ENCODE data around the gene NAXD. TPM values are rescaled to one million over a fixed set of nuclear protein-coding genes. Genes with fewer than 3 reads are reported as not detected.

NAXD gene
- polyA plus RNA-seq, 1 donor from 2014 or later = 58.1 TPM

DNA sequence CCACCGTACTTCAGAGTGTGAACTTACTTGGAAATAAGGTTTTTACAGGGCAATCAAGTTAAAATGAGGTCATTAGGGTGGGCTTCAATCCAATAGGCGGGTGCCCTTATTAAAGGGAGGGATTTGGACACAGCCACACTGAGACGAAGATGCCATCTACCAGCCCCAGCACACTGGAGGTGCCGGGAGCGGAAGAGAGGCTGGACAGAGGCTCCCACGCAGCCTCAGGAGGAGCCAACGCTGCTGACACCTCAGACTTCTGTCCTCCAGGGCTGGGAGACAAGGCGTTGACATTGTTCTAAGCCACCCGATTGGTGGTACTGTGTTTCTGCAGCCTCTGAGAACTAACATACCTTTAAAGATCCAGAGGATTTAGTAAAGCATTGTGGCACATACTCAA lies 41.2 kb upstream of the NAXD start:
- H3K79me2 ChIP-seq (replicated peaks; ENCODE audit: insufficient read depth, low read length) = no peaks in the 10 kb centered on the region
- no peak overlapping the region for H3K27ac ChIP-seq (ENCODE audit: low read length)
- H3K4me2 ChIP-seq (ENCODE audit: low read length) = no peak overlapping the region
- no peak overlapping the region for H3K4me3 ChIP-seq (ENCODE audit: low read length)
- no peaks in the 10 kb centered on the region for H3F3A ChIP-seq (ENCODE audit: insufficient read depth, low read length, poor library complexity, severe bottlenecking)
- H2AFZ ChIP-seq (ENCODE audit: low read depth, low read length) = no peak overlapping the region
- H3K9me3 ChIP-seq (ENCODE audit: low read length) = no peaks in the 10 kb centered on the region
- H4K20me1 ChIP-seq (ENCODE audit: insufficient read depth) = no peaks in the 10 kb centered on the region
- H3K9ac ChIP-seq (ENCODE audit: low read length) = no peak overlapping the region
- H3K36me3 ChIP-seq (ENCODE audit: insufficient read depth, low read length) = no peaks in the 10 kb centered on the region
- TF ChIP-seq TAF1 (IDR thresholded peaks at IDR 0.05; ENCODE audit: low read depth) = no peak
- no peak for TF ChIP-seq POLR2AphosphoS5 (IDR thresholded peaks at IDR 0.05)
- TF ChIP-seq SMC3 (conservative IDR thresholded peaks at IDR 0.05; ENCODE audit: poor library complexity) = no peak
- TF ChIP-seq EZH2 (IDR thresholded peaks at IDR 0.05; ENCODE audit: borderline replicate concordance, insufficient read depth, low read length, poor library complexity, severe bottlenecking) = no peak
- TF ChIP-seq, protein P1, sequence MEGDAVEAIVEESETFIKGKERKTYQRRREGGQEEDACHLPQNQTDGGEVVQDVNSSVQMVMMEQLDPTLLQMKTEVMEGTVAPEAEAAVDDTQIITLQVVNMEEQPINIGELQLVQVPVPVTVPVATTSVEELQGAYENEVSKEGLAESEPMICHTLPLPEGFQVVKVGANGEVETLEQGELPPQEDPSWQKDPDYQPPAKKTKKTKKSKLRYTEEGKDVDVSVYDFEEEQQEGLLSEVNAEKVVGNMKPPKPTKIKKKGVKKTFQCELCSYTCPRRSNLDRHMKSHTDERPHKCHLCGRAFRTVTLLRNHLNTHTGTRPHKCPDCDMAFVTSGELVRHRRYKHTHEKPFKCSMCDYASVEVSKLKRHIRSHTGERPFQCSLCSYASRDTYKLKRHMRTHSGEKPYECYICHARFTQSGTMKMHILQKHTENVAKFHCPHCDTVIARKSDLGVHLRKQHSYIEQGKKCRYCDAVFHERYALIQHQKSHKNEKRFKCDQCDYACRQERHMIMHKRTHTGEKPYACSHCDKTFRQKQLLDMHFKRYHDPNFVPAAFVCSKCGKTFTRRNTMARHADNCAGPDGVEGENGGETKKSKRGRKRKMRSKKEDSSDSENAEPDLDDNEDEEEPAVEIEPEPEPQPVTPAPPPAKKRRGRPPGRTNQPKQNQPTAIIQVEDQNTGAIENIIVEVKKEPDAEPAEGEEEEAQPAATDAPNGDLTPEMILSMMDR (IDR thresholded peaks at IDR 0.05; ENCODE audit: poor library complexity, severe bottlenecking) = no peak
- TF ChIP-seq MXI1 (conservative IDR thresholded peaks at IDR 0.05; ENCODE audit: poor library complexity, severe bottlenecking) = no peak
- no peak for TF ChIP-seq EP300 (conservative IDR thresholded peaks at IDR 0.05; ENCODE audit: poor library complexity, severe bottlenecking)
- H3K27me3 ChIP-seq (ENCODE audit: insufficient read depth, low read depth, low read length) = no peaks in the 10 kb centered on the region
- no peaks in the 10 kb centered on the region for H3K9me2 ChIP-seq (ENCODE audit: insufficient read depth, low read length)

DNA sequence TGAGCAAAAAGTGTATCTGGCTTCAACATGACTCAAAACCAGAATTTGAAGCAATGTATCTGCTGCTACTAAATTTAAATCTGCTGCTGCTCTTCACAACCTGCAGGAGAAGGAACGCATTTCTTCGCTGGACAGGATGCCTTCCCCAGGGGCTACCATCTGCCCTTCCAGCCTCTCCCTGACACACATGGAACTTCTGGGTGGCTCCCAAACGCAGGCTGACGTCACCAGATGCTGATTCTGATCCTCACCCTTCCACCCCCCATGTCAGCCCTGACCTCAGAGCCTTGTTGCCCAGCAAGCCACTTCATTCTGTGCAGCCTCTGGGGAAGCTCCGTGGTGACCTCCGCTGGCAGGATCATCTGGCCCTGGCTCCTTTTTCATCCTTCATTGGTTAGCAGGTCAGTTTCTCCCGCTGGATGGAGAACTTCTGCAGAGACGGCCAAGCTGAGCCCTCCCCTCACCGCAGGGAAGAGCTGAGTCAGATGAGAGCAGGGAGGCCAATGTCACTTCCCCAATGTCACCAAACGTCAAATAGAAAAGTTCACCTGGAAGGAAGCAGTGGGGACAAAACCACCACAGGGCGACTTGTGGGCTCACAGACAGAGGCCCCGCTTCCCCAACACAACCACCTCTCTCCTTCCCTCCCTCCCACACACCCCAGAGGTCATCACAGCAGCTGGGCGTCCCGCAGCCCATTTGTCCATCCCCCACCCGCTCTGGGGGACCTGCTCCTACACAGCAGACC lies 39.8 kb upstream of the NAXD start:
- Histone ChIP-seq H3K27me3 (ENCODE audit: insufficient read depth, low read depth, low read length) (no peaks in the 10 kb centered on the region), H2AFZ (ENCODE audit: low read depth, low read length) (no peak overlapping the region)

More for the DNA sequence above, 39.8 kb upstream of the NAXD start:
- Histone ChIP-seq H3K4me2 (ENCODE audit: low read length) (no peak overlapping the region), H3K4me3 (ENCODE audit: low read length) (no peak overlapping the region), H3K27ac (ENCODE audit: low read length) (no peak overlapping the region), H3K9me2 (ENCODE audit: insufficient read depth, low read length) (no peaks in the 10 kb centered on the region), H3K9me3 (ENCODE audit: low read length) (no peaks in the 10 kb centered on the region), H3K36me3 (ENCODE audit: insufficient read depth, low read length) (no peaks in the 10 kb centered on the region), H4K20me1 (ENCODE audit: insufficient read depth) (no peaks in the 10 kb centered on the region), H3K9ac (ENCODE audit: low read length) (no peak overlapping the region), H3F3A (ENCODE audit: insufficient read depth, low read length, poor library complexity, severe bottlenecking) (no peaks in the 10 kb centered on the region), H3K79me2 (replicated peaks; ENCODE audit: insufficient read depth, low read length) (no peaks in the 10 kb centered on the region)
- TF ChIP-seq POLR2AphosphoS5 (IDR thresholded peaks at IDR 0.05) (no peak), RAD21 (conservative IDR thresholded peaks at IDR 0.05) (no peak), TAF1 (IDR thresholded peaks at IDR 0.05; ENCODE audit: low read depth) (no peak), MXI1 (conservative IDR thresholded peaks at IDR 0.05; ENCODE audit: poor library complexity, severe bottlenecking) (no peak), SMC3 (conservative IDR thresholded peaks at IDR 0.05; ENCODE audit: poor library complexity) (no peak), EP300 (conservative IDR thresholded peaks at IDR 0.05; ENCODE audit: poor library complexity, severe bottlenecking) (no peak), EZH2 (IDR thresholded peaks at IDR 0.05; ENCODE audit: borderline replicate concordance, insufficient read depth, low read length, poor library complexity, severe bottlenecking) (no peak)
- TF ChIP-seq, protein P2, sequence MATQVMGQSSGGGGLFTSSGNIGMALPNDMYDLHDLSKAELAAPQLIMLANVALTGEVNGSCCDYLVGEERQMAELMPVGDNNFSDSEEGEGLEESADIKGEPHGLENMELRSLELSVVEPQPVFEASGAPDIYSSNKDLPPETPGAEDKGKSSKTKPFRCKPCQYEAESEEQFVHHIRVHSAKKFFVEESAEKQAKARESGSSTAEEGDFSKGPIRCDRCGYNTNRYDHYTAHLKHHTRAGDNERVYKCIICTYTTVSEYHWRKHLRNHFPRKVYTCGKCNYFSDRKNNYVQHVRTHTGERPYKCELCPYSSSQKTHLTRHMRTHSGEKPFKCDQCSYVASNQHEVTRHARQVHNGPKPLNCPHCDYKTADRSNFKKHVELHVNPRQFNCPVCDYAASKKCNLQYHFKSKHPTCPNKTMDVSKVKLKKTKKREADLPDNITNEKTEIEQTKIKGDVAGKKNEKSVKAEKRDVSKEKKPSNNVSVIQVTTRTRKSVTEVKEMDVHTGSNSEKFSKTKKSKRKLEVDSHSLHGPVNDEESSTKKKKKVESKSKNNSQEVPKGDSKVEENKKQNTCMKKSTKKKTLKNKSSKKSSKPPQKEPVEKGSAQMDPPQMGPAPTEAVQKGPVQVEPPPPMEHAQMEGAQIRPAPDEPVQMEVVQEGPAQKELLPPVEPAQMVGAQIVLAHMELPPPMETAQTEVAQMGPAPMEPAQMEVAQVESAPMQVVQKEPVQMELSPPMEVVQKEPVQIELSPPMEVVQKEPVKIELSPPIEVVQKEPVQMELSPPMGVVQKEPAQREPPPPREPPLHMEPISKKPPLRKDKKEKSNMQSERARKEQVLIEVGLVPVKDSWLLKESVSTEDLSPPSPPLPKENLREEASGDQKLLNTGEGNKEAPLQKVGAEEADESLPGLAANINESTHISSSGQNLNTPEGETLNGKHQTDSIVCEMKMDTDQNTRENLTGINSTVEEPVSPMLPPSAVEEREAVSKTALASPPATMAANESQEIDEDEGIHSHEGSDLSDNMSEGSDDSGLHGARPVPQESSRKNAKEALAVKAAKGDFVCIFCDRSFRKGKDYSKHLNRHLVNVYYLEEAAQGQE (IDR thresholded peaks at IDR 0.05; ENCODE audit: borderline replicate concordance) = no peak
- TF ChIP-seq, protein P1 (IDR thresholded peaks at IDR 0.05; ENCODE audit: poor library complexity, severe bottlenecking) = no peak

Measured in neural cell (in vitro differentiated cells).